ENCODE measurements around the gene CDC42BPA.
A peak's percentile ranks its signal among the peaks of the same experiment; 100 is the strongest.

CDC42BPA gene

DNA sequence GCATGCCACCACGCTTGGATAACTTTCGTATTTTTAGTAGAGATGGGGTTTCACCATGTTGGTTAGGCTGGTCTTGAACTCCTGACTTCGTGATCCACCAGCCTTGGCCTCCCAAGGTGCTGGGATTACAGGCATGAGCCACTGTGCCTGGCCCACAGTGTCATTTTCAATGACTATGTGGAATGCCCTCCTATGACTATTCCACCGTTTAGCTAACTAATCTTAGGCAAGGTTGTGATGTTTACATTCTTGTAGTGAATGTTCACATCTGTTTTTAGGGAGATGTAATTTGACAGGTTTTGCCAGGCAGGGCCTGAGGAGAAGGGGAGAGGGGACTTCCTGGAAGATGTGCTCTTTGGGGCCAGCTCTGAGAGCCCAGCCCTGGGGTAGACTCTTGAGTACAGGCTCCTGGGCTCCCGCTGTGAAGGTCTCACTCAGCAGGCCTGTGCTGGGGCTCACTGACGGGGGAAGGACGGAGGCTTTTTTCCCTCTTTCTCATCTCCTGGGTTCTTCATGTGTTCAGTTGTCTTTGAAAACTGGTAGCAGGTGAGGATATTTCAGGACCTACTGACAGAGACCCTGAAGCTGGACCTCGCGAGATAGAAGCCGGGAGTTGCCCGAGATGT lies 365.0 kb downstream of the CDC42BPA start:
- no peak overlapping the region for H4K91ac ChIP-seq (ENCODE audit: low read depth, low read length)
- H3K27ac ChIP-seq (ENCODE audit: low read depth, low read length): no peak overlapping the region
- no peaks in the 10 kb centered on the region for H3K27me3 ChIP-seq (ENCODE audit: insufficient read depth, low read length)
- no peak overlapping the region for H2AK5ac ChIP-seq (ENCODE audit: low read length)
- H2AFZ ChIP-seq (ENCODE audit: insufficient read depth, low read length, poor library complexity): no peak overlapping the region
- no peak overlapping the region for H2BK5ac ChIP-seq (ENCODE audit: low read depth, low read length, poor library complexity)
- H3K18ac ChIP-seq (ENCODE audit: low read length): no peak overlapping the region
- H2BK12ac ChIP-seq (ENCODE audit: low read length): no peak overlapping the region
- no peaks in the 10 kb centered on the region for H3K79me2 ChIP-seq (ENCODE audit: control insufficient read depth, insufficient read depth, low read length, poor library complexity)
- no peaks in the 10 kb centered on the region for H3K79me1 ChIP-seq (ENCODE audit: low read length)
- no peaks in the 10 kb centered on the region for H3K36me3 ChIP-seq (ENCODE audit: control insufficient read depth in 1 of 2, insufficient read depth in 2 of 2, low read length in 2 of 2)
- no peak overlapping the region for H3K4me2 ChIP-seq (ENCODE audit: low read length)
- no peak overlapping the region for H3K4ac ChIP-seq (ENCODE audit: low read depth, low read length)
- no CpG with 5 or more reads among the region's 11 CpGs for WGBS (ENCODE audit: extremely low coverage, insufficient coverage, insufficient read length)
- H4K8ac ChIP-seq (ENCODE audit: low read depth, low read length): no peak overlapping the region
- no peak overlapping the region for H3K9ac ChIP-seq (ENCODE audit: low read length)
- no peak overlapping the region for H2BK120ac ChIP-seq (ENCODE audit: insufficient read depth, low read length, poor library complexity)
- H3K9me3 ChIP-seq (ENCODE audit: insufficient read depth, low read depth, low read length): peaks cover 5% of the 10 kb centered on the region
- no peak overlapping the region for H4K12ac ChIP-seq (ENCODE audit: low read depth, low read length)
- no peak overlapping the region for H3K14ac ChIP-seq (ENCODE audit: low read length)
- no peak overlapping the region for H3K4me3 ChIP-seq (ENCODE audit: low read depth, low read length)
- H3K4me1 ChIP-seq (ENCODE audit: control insufficient read depth in 1 of 2, insufficient read depth in 2 of 2, low read length in 2 of 2): no peaks in the 10 kb centered on the region
- no peak overlapping the region for H3K23ac ChIP-seq (ENCODE audit: low read length)
- DNase-seq: no peak

DNA sequence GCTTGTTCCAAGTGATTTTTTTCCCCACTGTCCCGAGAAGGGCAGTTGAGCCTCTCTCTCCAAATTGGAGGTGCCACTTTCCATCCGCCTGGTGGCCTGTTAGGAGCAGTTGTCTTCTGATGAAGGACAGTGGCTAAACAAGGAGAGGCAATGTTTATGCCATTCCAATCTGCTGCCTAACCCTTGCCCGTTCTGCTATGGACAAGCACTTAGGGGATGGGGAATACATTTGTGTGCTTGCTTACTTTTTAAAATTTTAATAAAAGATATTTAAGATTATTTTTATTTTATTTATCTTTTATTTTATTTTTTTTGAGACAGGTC lies 366.2 kb downstream of the CDC42BPA start:
- Histone ChIP-seq H3K23ac (ENCODE audit: low read length) (no peak overlapping the region), H2AK5ac (ENCODE audit: low read length) (no peak overlapping the region), H3K14ac (ENCODE audit: low read length) (no peak overlapping the region), H3K36me3 (ENCODE audit: control insufficient read depth in 1 of 2, insufficient read depth in 2 of 2, low read length in 2 of 2) (no peaks in the 10 kb centered on the region), H3K4me2 (ENCODE audit: low read length) (no peak overlapping the region), H4K8ac (ENCODE audit: low read depth, low read length) (no peak overlapping the region), H4K91ac (ENCODE audit: low read depth, low read length) (no peak overlapping the region), H3K4me1 (ENCODE audit: control insufficient read depth in 1 of 2, insufficient read depth in 2 of 2, low read length in 2 of 2) (no peaks in the 10 kb centered on the region), H3K27me3 (ENCODE audit: insufficient read depth, low read length) (no peaks in the 10 kb centered on the region), H3K4ac (ENCODE audit: low read depth, low read length) (no peak overlapping the region), H3K18ac (ENCODE audit: low read length) (no peak overlapping the region), H2BK12ac (ENCODE audit: low read length) (no peak overlapping the region), H2BK5ac (ENCODE audit: low read depth, low read length, poor library complexity) (no peak overlapping the region), H2BK120ac (ENCODE audit: insufficient read depth, low read length, poor library complexity) (no peak overlapping the region), H3K9ac (ENCODE audit: low read length) (no peak overlapping the region), H4K12ac (ENCODE audit: low read depth, low read length) (no peak overlapping the region), H3K27ac (ENCODE audit: low read depth, low read length) (no peak overlapping the region), H3K9me3 (ENCODE audit: insufficient read depth, low read depth, low read length) (peaks cover 5% of the 10 kb centered on the region), H2AFZ (ENCODE audit: insufficient read depth, low read length, poor library complexity) (no peak overlapping the region), H3K79me2 (ENCODE audit: control insufficient read depth, insufficient read depth, low read length, poor library complexity) (no peaks in the 10 kb centered on the region), H3K4me3 (ENCODE audit: low read depth, low read length) (no peak overlapping the region), H3K79me1 (ENCODE audit: low read length) (no peaks in the 10 kb centered on the region)
- WGBS (ENCODE audit: extremely low coverage, insufficient coverage, insufficient read length): no CpG with 5 or more reads among the region's 3 CpGs
- no peak for DNase-seq

DNA sequence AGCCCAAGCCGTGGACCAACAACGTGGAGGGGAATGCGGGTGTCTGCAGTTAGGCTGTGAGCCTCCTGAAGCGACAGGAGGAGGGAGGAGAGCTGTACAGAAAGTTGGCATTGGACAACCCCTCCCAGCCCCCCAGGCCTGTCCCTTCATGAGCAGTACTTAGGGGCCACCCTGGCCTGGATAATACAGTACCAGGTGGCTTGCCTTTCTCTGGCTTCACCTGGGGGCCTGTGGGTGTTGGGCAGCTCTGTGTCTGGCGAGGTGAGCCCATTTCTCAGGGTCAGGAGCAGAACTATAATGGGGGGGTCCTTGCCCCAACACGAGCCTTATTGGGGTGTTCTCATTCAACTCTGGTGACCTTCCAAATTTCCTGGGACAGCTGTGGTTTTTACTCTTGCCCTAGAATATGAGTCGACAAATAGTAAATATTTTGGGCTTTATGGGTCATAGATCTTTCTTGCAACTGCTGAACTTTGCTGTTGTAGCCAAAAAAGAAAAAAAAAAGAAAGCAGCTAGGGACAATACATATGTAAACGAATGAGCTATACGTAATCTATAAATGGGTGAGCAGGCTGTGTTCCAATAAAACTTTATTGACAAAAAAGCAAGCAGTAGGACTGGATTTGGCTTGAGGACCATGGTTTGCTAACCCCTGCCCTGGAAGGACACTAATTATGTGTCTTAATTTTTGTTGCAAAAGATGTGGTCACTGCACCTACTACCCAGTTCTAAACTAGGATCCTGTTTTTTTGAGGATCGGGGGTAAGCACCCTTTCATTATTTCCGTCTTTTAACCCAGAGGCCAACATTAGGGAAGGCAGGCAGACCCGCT lies 366.8 kb downstream of the CDC42BPA start:
- H4K8ac ChIP-seq (ENCODE audit: low read depth, low read length): no peak overlapping the region
- no peaks in the 10 kb centered on the region for H3K36me3 ChIP-seq (ENCODE audit: control insufficient read depth in 1 of 2, insufficient read depth in 2 of 2, low read length in 2 of 2)
- peaks cover 5% of the 10 kb centered on the region for H3K9me3 ChIP-seq (ENCODE audit: insufficient read depth, low read depth, low read length)
- no peak overlapping the region for H3K4me2 ChIP-seq (ENCODE audit: low read length)
- H3K79me2 ChIP-seq (ENCODE audit: control insufficient read depth, insufficient read depth, low read length, poor library complexity): no peaks in the 10 kb centered on the region
- no peak for DNase-seq
- no CpG with 5 or more reads among the region's 12 CpGs for WGBS (ENCODE audit: extremely low coverage, insufficient coverage, insufficient read length)
- no peak overlapping the region for H2AK5ac ChIP-seq (ENCODE audit: low read length)
- H3K4me1 ChIP-seq (ENCODE audit: control insufficient read depth in 1 of 2, insufficient read depth in 2 of 2, low read length in 2 of 2): no peaks in the 10 kb centered on the region
- no peak overlapping the region for H4K91ac ChIP-seq (ENCODE audit: low read depth, low read length)
- no peak overlapping the region for H3K9ac ChIP-seq (ENCODE audit: low read length)
- H3K4ac ChIP-seq (ENCODE audit: low read depth, low read length): no peak overlapping the region
- no peak overlapping the region for H2BK12ac ChIP-seq (ENCODE audit: low read length)
- no peak overlapping the region for H3K27ac ChIP-seq (ENCODE audit: low read depth, low read length)
- H2AFZ ChIP-seq (ENCODE audit: insufficient read depth, low read length, poor library complexity): no peak overlapping the region
- no peak overlapping the region for H3K14ac ChIP-seq (ENCODE audit: low read length)
- no peaks in the 10 kb centered on the region for H3K27me3 ChIP-seq (ENCODE audit: insufficient read depth, low read length)
- H3K18ac ChIP-seq (ENCODE audit: low read length): no peak overlapping the region
- H3K79me1 ChIP-seq (ENCODE audit: low read length): no peaks in the 10 kb centered on the region
- no peak overlapping the region for H3K4me3 ChIP-seq (ENCODE audit: low read depth, low read length)
- no peak overlapping the region for H4K12ac ChIP-seq (ENCODE audit: low read depth, low read length)
- no peak overlapping the region for H2BK120ac ChIP-seq (ENCODE audit: insufficient read depth, low read length, poor library complexity)
- H3K23ac ChIP-seq (ENCODE audit: low read length): no peak overlapping the region
- H2BK5ac ChIP-seq (ENCODE audit: low read depth, low read length, poor library complexity): no peak overlapping the region

DNA sequence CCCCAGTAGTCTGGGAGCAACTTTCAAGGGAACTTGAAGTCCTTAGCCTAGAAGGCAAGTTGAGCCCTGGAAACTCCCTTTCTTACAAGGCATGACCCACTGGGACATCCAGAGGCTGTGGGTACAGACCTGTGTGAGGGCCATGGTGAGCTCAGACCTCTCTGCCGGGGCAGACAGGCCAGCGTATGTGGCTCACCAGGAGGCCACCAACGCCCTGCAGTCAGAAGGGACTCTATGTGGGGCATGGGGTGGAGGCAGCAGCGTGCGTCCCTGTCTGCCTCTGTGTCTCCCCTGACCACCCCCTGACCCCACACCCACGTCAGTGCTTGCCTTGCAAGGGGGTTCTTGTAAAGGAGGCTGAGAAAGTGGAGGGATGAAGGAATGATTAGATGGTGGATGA lies 367.4 kb downstream of the CDC42BPA start:
- peaks cover 0 to 2% of the 10 kb centered on the region in 2 experiments for H3K4me1 ChIP-seq (ENCODE audit: control insufficient read depth in 1 of 2, insufficient read depth in 2 of 2, low read length in 2 of 2)
- H3K18ac ChIP-seq (ENCODE audit: low read length): no peak overlapping the region
- no peak overlapping the region for H3K23ac ChIP-seq (ENCODE audit: low read length)
- peaks cover 5% of the 10 kb centered on the region for H3K9me3 ChIP-seq (ENCODE audit: insufficient read depth, low read depth, low read length)
- H3K4me2 ChIP-seq (ENCODE audit: low read length): no peak overlapping the region
- H3K4ac ChIP-seq (ENCODE audit: low read depth, low read length): no peak overlapping the region
- peak overlapping the region; percentile 16 for H4K12ac ChIP-seq (ENCODE audit: low read depth, low read length)
- DNase-seq: no peak
- no peak overlapping the region for H2BK5ac ChIP-seq (ENCODE audit: low read depth, low read length, poor library complexity)
- no peak overlapping the region for H3K9ac ChIP-seq (ENCODE audit: low read length)
- no peak overlapping the region for H3K14ac ChIP-seq (ENCODE audit: low read length)
- no CpG with 5 or more reads among the region's 6 CpGs for WGBS (ENCODE audit: extremely low coverage, insufficient coverage, insufficient read length)
- no peak overlapping the region for H3K27ac ChIP-seq (ENCODE audit: low read depth, low read length)
- no peaks in the 10 kb centered on the region for H3K79me2 ChIP-seq (ENCODE audit: control insufficient read depth, insufficient read depth, low read length, poor library complexity)
- H4K8ac ChIP-seq (ENCODE audit: low read depth, low read length): no peak overlapping the region
- no peak overlapping the region for H4K91ac ChIP-seq (ENCODE audit: low read depth, low read length)
- H2BK120ac ChIP-seq (ENCODE audit: insufficient read depth, low read length, poor library complexity): no peak overlapping the region
- H3K27me3 ChIP-seq (ENCODE audit: insufficient read depth, low read length): no peaks in the 10 kb centered on the region
- H2BK12ac ChIP-seq (ENCODE audit: low read length): no peak overlapping the region
- H2AFZ ChIP-seq (ENCODE audit: insufficient read depth, low read length, poor library complexity): no peak overlapping the region
- no peaks in the 10 kb centered on the region for H3K36me3 ChIP-seq (ENCODE audit: control insufficient read depth in 1 of 2, insufficient read depth in 2 of 2, low read length in 2 of 2)
- no peaks in the 10 kb centered on the region for H3K79me1 ChIP-seq (ENCODE audit: low read length)
- H3K4me3 ChIP-seq (ENCODE audit: low read depth, low read length): no peak overlapping the region
- H2AK5ac ChIP-seq (ENCODE audit: low read length): no peak overlapping the region
